OCI-LY1 (cell line): ENCODE measurements around the gene TCERG1L.

Source experiments
- H2AFZ ChIP-seq: fragments of 200-600 bp; sonication (generic), shearing (Covaris generic); 2 replicates; pipeline ENCODE4 v1.6.0; 2014; ENCODE audit warnings: antibody characterized with exemption, mild to moderate bottlenecking, low read length
- H3F3A ChIP-seq: fragments of 200-600 bp; sonication (generic), shearing (Covaris generic); 2 replicates; pipeline ENCODE4 v1.6.0; 2014; ENCODE audit warnings: mild to moderate bottlenecking, antibody characterized with exemption, low read length, moderate library complexity; ENCODE audit not compliant: insufficient read depth
- H3K27ac ChIP-seq: fragments of 200-600 bp; sonication (generic); 2 replicates; pipeline ENCODE4 v1.5.1; 2014; ENCODE audit warnings: low read length, mixed run types, mild to moderate bottlenecking, low read depth; ENCODE audit not compliant: poor library complexity, severe bottlenecking
- H3K27me3 ChIP-seq: fragments of 200-600 bp; sonication (generic); 2 replicates; pipeline ENCODE4 v1.6.0; 2014; ENCODE audit warnings: antibody characterized with exemption, mild to moderate bottlenecking, low read length, moderate library complexity; ENCODE audit not compliant: insufficient read depth
- H3K36me3 ChIP-seq: fragments of 200-600 bp; sonication (generic); 2 replicates; pipeline ENCODE4 v1.6.1; 2014; ENCODE audit warnings: mild to moderate bottlenecking, antibody characterized with exemption, low read length, moderate library complexity, mixed read lengths; ENCODE audit not compliant: insufficient read depth
- H3K4me1 ChIP-seq: fragments of 200-600 bp; sonication (generic); 2 replicates; pipeline ENCODE4 v1.5.1; 2014; ENCODE audit warnings: mild to moderate bottlenecking, low read length, moderate library complexity; ENCODE audit not compliant: insufficient read depth, severe bottlenecking
- H3K4me2 ChIP-seq: fragments of 200-600 bp; sonication (generic), shearing (Covaris generic); 2 replicates; pipeline ENCODE4 v1.6.1; 2014; ENCODE audit warnings: low read length
- H3K4me3 ChIP-seq: fragments of 200-600 bp; sonication (generic); 2 replicates; pipeline ENCODE4 v1.5.1; 2014; ENCODE audit warnings: low read length, low read depth, mild to moderate bottlenecking, mixed read lengths; ENCODE audit not compliant: poor library complexity, severe bottlenecking
- H3K79me2 ChIP-seq: fragments of 200-600 bp; shearing (Covaris generic); 2 replicates; pipeline ENCODE4 v1.6.1; 2016; ENCODE audit warnings: mixed run types, low read length, mixed read lengths; ENCODE audit not compliant: insufficient read depth
- H3K9ac ChIP-seq: fragments of 200-600 bp; sonication (generic), shearing (Covaris generic); 2 replicates; pipeline ENCODE4 v1.6.1; 2014; ENCODE audit warnings: mild to moderate bottlenecking, low read length, mixed read lengths
- H3K9me2 ChIP-seq: fragments of 200-600 bp; sonication (generic), shearing (Covaris generic); 2 replicates; pipeline ENCODE4 v1.6.1; 2014; ENCODE audit warnings: low read depth, mild to moderate bottlenecking, low read length, mixed read lengths
- H3K9me3 ChIP-seq: fragments of 200-600 bp; shearing (Covaris generic); 2 replicates; pipeline ENCODE4 v1.6.1; 2014; ENCODE audit warnings: low read length, mixed read lengths
- H4K20me1 ChIP-seq: fragments of 200-600 bp; sonication (generic), shearing (Covaris generic); 2 replicates; pipeline ENCODE4 v1.6.0; 2016; ENCODE audit warnings: mild to moderate bottlenecking, low read length; ENCODE audit not compliant: insufficient read depth
- EZH2 ChIP-seq: fragments of 200-600 bp; sonication (generic), shearing (Covaris generic); IDR thresholded peaks from 2 replicates; pipeline ENCODE4 v1.8.0; 2017; ENCODE audit warnings: borderline replicate concordance, mixed run types, mild to moderate bottlenecking, antibody characterized with exemption, low read length, moderate library complexity, mixed read lengths
- TF ChIP-seq, protein P1 (sequence below): fragments of 200-600 bp; sonication (generic), shearing (Covaris generic); IDR thresholded peaks from 2 replicates; pipeline ENCODE4 v1.5.1; 2017; ENCODE audit warnings: mild to moderate bottlenecking, antibody characterized with exemption, low read length, moderate library complexity, mixed read lengths

TCERG1L gene

DNA sequence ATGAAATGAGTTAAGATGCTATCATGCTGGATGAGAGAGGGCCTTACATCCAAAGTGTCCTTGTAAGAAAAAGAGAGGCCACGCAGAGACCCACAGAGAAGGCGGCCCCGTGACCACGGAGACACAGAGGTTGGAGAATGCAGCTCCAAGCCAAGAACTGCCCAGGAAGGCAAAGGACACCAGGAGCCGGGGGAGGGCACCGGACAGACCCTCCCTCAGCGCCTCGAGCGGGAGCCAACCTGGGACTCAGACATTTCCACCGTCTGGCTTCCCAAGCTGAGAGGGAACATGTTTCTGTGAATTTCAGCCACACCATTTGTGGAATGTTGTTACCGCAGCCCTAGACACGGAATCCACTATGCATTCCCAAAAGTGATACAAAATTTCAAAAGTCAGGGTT lies 22.9 kb downstream of the TCERG1L start:
- no peak overlapping the region for H3K27ac ChIP-seq
- no peaks in the 10 kb centered on the region; the same call in 1 of the 2 replicates for H3K27me3 ChIP-seq
- H4K20me1 ChIP-seq: no peaks in the 10 kb centered on the region
- TF ChIP-seq, protein P1, sequence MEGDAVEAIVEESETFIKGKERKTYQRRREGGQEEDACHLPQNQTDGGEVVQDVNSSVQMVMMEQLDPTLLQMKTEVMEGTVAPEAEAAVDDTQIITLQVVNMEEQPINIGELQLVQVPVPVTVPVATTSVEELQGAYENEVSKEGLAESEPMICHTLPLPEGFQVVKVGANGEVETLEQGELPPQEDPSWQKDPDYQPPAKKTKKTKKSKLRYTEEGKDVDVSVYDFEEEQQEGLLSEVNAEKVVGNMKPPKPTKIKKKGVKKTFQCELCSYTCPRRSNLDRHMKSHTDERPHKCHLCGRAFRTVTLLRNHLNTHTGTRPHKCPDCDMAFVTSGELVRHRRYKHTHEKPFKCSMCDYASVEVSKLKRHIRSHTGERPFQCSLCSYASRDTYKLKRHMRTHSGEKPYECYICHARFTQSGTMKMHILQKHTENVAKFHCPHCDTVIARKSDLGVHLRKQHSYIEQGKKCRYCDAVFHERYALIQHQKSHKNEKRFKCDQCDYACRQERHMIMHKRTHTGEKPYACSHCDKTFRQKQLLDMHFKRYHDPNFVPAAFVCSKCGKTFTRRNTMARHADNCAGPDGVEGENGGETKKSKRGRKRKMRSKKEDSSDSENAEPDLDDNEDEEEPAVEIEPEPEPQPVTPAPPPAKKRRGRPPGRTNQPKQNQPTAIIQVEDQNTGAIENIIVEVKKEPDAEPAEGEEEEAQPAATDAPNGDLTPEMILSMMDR: no peak
- no peak for TF ChIP-seq EZH2
- no peaks in the 10 kb centered on the region for H3K9me3 ChIP-seq
- H3K79me2 ChIP-seq: no peaks in the 10 kb centered on the region
- no peak overlapping the region for H3K9ac ChIP-seq
- H2AFZ ChIP-seq: no peak overlapping the region
- no peak overlapping the region for H3K4me3 ChIP-seq
- no peaks in the 10 kb centered on the region for H3K9me2 ChIP-seq
- no peak overlapping the region for H3K4me2 ChIP-seq
- no peaks in the 10 kb centered on the region for H3F3A ChIP-seq
- no peaks in the 10 kb centered on the region for H3K4me1 ChIP-seq
- no peaks in the 10 kb centered on the region for H3K36me3 ChIP-seq

- no peaks in the 10 kb centered on the region for H4K20me1 ChIP-seq
- no peaks in the 10 kb centered on the region for H3K27me3 ChIP-seq
- no peaks in the 10 kb centered on the region for H3K9me2 ChIP-seq
- H3K27ac ChIP-seq: no peak overlapping the region
- H3K4me1 ChIP-seq: no peaks in the 10 kb centered on the region
- no peak for TF ChIP-seq EZH2
- TF ChIP-seq, protein P1: no peak
- no peak overlapping the region for H3K4me2 ChIP-seq
- no peaks in the 10 kb centered on the region for H3F3A ChIP-seq
- no peaks in the 10 kb centered on the region for H3K9me3 ChIP-seq
- H2AFZ ChIP-seq: no peak overlapping the region
- no peak overlapping the region for H3K4me3 ChIP-seq
- no peaks in the 10 kb centered on the region for H3K79me2 ChIP-seq
- no peak overlapping the region for H3K9ac ChIP-seq
- H3K36me3 ChIP-seq: no peaks in the 10 kb centered on the region
Measured at GRCh38 chr10:131282961-131283360, 28.6 kb downstream of the TCERG1L start.

- Histone ChIP-seq H4K20me1 (no peaks in the 10 kb centered on the region), H3K79me2 (no peaks in the 10 kb centered on the region), H3K27me3 (no peaks in the 10 kb centered on the region), H3K4me1 (no peaks in the 10 kb centered on the region), H3K4me2 (no peak overlapping the region), H3K9me3 (no peaks in the 10 kb centered on the region), H2AFZ (no peak overlapping the region), H3F3A (no peaks in the 10 kb centered on the region), H3K27ac (no peak overlapping the region), H3K36me3 (no peaks in the 10 kb centered on the region), H3K9ac (no peak overlapping the region), H3K9me2 (no peaks in the 10 kb centered on the region), H3K4me3 (no peak overlapping the region)
- TF ChIP-seq, protein P1: no peak
- no peak for TF ChIP-seq EZH2
Measured at GRCh38 chr10:131280101-131280500, 31.4 kb downstream of the TCERG1L start.
